Prostate gland (tissue), 2 donors: ENCODE data around the gene CLPTM1.

ENCODE experiments used
- CTCF ChIP-seq, 4 experiments: fragments of 200-600 bp in 2 of 4; fragments of 450-650 bp in 2 of 4; sonication (generic) in 2 of 4; IDR thresholded peaks; 1 replicate in 3 of 4; 2 replicates in 1 of 4; pipeline ENCODE4 v1.5.1; 2016 to 2019; ENCODE audit warnings: antibody characterized with exemption in 4 of 4, mild to moderate bottlenecking in 2 of 4, moderate library complexity in 2 of 4
- POLR2A ChIP-seq: fragments of 450-650 bp; IDR thresholded peaks from one replicate; pipeline ENCODE4 v1.6.1; 2016; ENCODE audit warnings: antibody characterized with exemption, mild to moderate bottlenecking

- no peak for TF ChIP-seq POLR2A
- TF ChIP-seq CTCF (IDR thresholded peaks at IDR 0.05), result no peak
Measured at GRCh38 chr19:44961821-44962220, 6.6 kb downstream of the CLPTM1 start.
